GM18502 (cell line): ENCODE measurements around the gene NOL12.

ENCODE experiments used
- ATAC-seq: cut with Tn5 transposase; IDR thresholded peaks from one replicate; pipeline ENCODE4 v1.9.1; 2021; ENCODE audit warnings: mild to moderate bottlenecking; ENCODE audit not compliant: unreplicated experiment, poor library complexity

NOL12 gene

DNA sequence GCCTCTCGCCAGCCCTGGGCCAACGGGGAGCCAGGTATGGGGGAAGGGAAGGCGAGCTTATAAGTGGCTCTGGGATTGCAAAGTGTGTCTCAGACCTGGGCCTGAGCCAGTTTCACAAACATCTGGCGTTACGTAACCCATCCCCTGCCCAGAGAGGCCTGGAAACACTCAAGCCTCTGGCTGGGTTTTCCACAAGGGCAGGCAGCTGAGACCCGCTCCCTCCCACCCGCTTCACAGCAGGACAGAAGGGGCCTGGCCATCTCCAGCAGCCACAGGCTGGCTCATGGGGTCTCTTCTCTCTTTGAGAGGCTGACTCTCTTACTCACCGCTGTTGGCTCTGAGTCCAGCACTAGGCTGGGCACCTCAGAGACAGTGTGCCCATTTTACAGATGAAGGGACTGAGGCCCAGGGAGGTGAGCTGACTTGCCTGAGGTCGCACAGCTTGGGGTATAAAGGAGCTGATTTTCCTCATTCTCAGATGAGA is 55.2 kb downstream of the NOL12 start:
- ATAC-seq = no peak

DNA sequence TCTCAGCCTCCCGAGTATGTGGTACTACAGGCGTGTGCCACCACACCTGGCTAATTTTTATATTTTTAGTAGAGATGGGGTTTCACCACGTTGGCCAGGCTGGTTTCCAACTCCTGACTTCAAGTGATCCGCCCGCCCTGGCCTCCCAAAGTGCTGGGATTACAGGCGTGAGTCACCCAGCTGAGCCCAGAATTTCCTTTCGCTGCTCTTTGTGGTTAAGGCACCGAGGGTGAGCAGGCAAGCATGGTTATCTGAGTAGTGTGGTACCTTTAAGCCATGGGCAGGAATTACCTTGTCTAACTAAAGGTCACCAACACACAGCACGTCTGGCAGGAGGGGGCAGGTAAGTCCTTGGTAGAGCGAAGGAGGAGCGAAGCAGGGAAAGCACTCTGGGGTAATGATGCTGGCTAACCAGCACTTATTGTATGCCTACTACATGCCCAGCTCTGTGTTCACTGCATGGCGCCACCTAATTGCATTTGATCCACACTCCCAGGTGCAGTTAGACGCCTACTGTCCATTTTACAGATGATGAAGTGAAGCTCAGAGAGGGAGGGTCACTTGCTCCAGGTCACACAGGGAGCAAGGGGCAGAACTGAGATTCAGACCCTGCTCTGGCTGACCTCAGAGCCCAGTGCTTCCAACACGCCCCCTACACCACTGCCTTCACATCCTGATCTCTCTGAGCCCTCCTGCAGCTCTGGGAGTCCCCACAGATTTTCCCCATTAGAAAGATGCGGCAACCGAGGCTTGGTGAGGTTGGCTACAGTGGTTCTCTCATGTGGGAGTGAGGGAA is 56.4 kb downstream of the NOL12 start:
- ATAC-seq = no peak
